ENCODE data around the gene SLC6A4. TPM values are rescaled to one million over a fixed set of nuclear protein-coding genes. Genes with fewer than 3 reads are reported as not detected.
A peak's percentile ranks its signal among the peaks of the same experiment; 100 is the strongest.
"Not testable (repeated sequence)": the region's sequence is repeated elsewhere in the genome, so short reads cannot be mapped to it uniquely, and the experiment has no call there.

The SLC6A4 gene
- total RNA-seq, 1 experiment from 2014 or later: not detected

- no peak for DNase-seq (ENCODE audit: low spot score)
These were observed 15.7 kb downstream of the SLC6A4 start for GRCh38 chr17:30219833-30220232.

DNA sequence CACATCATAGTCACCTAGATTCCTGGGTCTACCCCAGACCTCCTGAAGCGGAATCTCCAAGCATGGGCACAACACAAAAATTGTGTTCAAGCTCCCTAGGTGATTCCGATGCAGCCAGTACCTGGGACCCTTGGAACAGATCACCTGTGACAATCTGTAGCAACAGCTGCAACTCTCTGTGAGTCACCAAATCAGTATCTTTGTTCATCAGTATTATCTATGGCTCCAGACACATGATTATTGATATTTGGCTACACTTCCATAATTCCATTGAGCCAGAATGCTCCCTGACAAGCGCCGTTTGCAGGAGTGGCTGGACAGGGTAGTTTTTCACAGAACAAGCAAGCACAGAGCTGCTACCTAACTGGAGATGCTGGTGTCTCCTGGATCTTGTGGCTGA is 16.2 kb downstream of the SLC6A4 start:
- no peak for DNase-seq (ENCODE audit: low spot score)

DNA sequence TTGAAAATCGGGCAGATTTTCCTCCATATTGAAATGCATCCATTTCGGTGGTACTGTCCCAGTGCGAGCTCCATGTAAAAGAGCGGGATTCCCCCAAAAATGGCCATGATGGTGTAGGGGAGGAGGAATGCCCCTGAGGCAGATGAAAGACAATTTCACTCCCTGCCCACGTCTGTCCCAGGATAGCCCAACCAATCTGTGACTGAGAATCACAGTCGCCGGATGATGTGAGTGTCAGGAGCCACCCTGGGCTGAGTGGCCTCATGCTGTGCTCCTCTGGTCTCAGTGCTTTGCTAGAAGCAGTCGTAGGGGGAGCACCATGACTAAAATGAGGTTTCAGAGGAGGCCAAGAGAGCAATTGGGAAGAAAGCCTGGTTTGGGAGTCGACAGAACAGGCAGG is 16.7 kb downstream of the SLC6A4 start:
- DNase-seq (ENCODE audit: low spot score): no peak

- DNase-seq (ENCODE audit: low spot score): no peak
These were observed 17.7 kb downstream of the SLC6A4 start for GRCh38 chr17:30217746-30218245.

GRCh38 chr17:30217054-30217453 is 18.4 kb downstream of the SLC6A4 start:
- DNase-seq (ENCODE audit: low spot score): no peak

DNA sequence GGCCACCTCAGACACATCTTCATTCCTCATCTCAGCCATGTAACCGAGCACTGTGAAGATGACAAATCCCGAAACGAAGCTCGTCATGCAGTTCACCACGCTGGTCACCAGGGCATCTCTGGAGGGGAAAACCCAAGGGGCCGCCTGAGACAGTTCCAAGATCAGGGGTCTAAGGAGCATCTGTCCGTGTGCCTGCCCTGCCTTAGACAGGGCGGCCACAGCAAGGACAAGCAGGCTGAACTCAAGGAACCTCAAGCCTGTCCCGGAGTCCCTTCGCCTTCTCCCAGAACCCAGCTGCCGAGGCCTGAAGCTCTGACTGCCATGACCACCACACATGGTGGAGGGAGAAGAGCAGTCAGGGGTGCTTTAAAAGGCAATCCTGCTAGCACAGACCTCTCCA is 22.7 kb downstream of the SLC6A4 start:
- no peak for DNase-seq (ENCODE audit: low spot score)

GRCh38 chr17:30211371-30211770 is 24.1 kb downstream of the SLC6A4 start:
- DNase-seq (ENCODE audit: low spot score): no peak

- DNase-seq (ENCODE audit: low spot score): no peak
These were observed 24.6 kb downstream of the SLC6A4 start for GRCh38 chr17:30210901-30211300.

DNA sequence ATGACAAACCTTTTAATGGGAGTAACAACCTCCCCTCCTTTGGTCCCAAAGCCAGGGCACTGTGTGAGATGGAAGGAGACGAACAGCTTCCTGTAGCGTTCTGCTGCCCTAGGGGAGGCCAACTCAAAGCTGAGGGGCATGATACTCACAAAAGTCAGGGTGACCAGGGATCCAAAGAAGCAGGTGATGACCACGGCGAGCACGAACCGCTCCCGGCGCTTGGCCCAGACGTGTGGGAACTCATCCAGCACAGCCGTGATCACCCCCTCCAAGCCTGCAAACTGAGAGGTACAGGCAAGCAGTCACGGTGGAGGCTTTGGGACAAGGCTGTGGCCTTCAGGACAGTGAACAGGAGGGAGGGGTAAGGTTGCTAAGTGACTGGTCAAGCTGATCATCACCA is 25.1 kb downstream of the SLC6A4 start:
- no peak for DNase-seq (ENCODE audit: low spot score)

GRCh38 chr17:30209930-30210329 is 25.6 kb downstream of the SLC6A4 start:
- DNase-seq (ENCODE audit: low spot score): no peak

DNA sequence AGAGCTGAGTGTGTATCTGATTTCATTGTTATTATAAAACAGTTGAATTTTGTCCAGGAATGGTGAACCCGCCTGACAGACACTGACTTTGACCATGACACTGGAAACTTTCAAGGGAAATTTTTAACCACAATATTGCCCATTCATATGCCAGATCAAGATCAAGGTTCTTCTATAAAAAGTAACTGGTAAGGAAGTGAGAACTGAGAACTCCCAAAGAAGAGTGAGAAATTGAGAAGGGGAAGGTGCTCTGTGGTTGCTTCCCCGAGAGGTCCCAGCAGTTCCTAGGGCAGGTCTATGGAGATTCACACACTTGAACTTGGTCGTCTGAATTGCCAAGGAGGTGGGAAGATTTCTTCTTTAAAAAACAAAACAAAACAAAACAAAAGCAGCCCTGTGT is 27.3 kb downstream of the SLC6A4 start:
- no peak for DNase-seq (ENCODE audit: low spot score)

- no peak for DNase-seq (ENCODE audit: low spot score)
These were observed 27.8 kb downstream of the SLC6A4 start for GRCh38 chr17:30207655-30208054.

DNA sequence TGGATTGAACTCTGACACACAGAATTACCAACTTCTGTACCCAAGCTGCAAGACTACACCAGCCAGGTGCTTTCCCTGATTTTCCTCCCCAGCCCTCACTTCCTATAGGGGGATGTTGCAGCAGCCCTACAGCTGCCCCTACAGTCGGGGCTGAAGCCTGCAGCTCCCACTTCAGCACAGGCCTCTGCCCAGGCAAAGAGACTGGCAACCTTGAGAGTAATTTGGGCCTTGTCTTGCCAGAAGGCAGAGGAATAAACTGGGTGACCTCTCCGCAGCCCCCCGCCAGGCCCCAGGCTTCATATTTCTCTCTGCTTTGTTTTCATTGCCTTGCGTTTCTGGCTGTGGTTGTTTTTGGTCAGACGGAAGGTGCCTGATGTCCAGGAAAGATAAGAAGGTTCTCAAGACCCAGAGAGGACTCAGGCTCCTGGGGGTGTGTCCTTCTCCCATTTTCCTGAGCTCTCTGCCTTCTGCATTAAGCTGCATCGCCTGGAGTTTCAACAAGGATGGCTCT is 32.0 kb downstream of the SLC6A4 start:
- DNase-seq (ENCODE audit: low spot score): no peak

GRCh38 chr17:30200656-30201055 is 34.8 kb downstream of the SLC6A4 start:
- DNase-seq (ENCODE audit: low spot score): not testable (repeated sequence)

DNA sequence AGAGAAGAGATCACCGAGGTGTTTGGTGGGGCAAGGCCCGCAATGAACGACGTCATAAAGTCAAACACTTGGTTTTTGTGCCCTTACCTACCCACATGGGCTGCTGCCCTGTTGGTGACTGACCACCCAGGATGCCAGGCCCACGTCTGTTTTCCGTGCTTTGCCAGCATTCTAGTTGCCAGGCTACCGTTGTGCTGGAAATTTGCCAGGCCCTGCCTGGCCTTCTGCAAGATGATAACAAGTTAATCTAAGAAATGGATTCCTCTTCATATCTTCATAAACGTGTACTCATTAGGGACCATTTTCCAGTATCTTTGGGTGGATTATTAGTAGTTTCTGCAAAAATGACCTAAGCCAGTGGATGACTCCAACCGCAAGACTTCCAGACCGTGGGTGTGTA is 35.4 kb downstream of the SLC6A4 start:
- no peak for DNase-seq (ENCODE audit: low spot score)

GRCh38 chr17:30199600-30199999 is 35.9 kb downstream of the SLC6A4 start:
- no peak for DNase-seq (ENCODE audit: low spot score)

GRCh38 chr17:30197416-30197815 is 38.1 kb downstream of the SLC6A4 start:
- peak; percentile 4 for DNase-seq (ENCODE audit: low spot score)

- no peak for DNase-seq (ENCODE audit: low spot score)
These were observed 39.0 kb downstream of the SLC6A4 start for GRCh38 chr17:30196504-30196903.

DNA sequence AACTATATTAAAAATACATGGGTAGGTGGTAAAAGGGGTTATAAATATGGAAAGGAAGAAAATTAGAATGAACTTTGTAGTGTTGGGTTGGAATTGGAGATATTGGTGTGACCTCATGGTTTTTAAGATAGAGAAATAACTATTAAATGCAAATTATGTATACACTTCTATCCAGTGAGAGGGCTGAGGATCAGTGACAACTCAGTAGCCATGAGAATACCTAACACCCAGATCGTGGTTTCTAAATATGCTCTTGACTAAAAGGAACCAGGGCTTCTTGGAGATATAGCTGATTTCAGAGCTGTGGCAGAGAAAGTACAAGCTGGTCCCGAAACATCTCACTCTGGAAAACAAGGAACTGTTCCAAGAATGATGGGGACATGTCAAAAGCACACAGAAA is 44.4 kb downstream of the SLC6A4 start:
- no peak for DNase-seq (ENCODE audit: low spot score)

GRCh38 chr17:30188211-30188939 is 47.1 kb downstream of the SLC6A4 start:
- no peak for DNase-seq (ENCODE audit: low spot score)

- DNase-seq (ENCODE audit: low spot score): no peak
These were observed 47.9 kb downstream of the SLC6A4 start for GRCh38 chr17:30187573-30187972.

DNA sequence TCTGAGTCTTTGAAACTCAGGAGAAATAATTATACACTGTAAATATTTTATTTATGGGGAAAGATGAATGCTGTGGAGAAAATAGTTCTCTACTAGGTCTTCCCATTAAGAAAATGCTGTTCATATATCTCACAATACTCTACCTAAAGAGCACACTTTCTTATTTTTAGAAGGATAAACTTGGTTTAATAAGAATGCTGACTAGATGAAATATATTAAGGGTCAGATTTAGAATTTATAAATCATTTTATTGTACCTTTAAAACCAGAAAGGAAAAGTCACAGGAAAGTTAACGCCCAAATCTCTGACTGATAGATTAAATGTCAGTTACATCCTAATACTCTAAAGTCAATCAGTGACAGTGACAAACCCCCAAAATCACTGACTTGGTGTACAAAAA is 48.7 kb downstream of the SLC6A4 start:
- DNase-seq (ENCODE audit: low spot score): no peak

DNA sequence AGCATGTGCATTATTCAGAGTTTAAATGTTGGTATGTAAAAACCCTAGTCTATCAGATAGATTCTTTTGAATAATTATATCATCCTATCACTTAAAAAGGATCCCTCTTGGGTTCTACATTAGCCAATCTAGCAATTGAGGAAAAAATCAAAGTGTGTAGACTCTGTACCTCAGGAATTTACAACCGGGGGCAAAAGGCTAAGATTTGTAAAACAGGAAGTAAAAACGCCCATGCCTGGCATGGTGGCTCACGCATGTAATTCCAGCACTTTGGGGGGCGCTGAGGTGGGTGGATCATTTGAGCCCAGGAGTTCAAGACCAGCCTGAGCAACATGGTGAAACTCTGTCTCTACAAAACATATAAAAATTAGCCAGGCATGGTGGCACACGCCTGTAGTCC is 58.6 kb downstream of the SLC6A4 start:
- no peak for DNase-seq (ENCODE audit: low spot score)

GRCh38 chr17:30174556-30174955 is 60.9 kb downstream of the SLC6A4 start:
- DNase-seq (ENCODE audit: low spot score): no peak

Measured in HT-29 (cell line).